Measurements from ENCODE around the gene ARMH3. TPM values are rescaled to one million over a fixed set of nuclear protein-coding genes. Genes with fewer than 3 reads are reported as not detected.

The ARMH3 gene
- total RNA-seq, 1 experiment from 2014 or later, result 30.6 TPM

GRCh38 chr10:101941871-101942270 is 114.1 kb downstream of the ARMH3 start:
- intact Hi-C loops (cut with micrococcal nuclease; ENCODE audit: unreplicated experiment), result no loop called here
- CTCF ChIA-PET, result no interaction called here

GRCh38 chr10:101940916-101941315 is 115.1 kb downstream of the ARMH3 start:
- Histone ChIP-seq H3K27me3 (ENCODE audit: control insufficient read depth, insufficient read depth, low read length) (no peaks in the 10 kb centered on the region), H3K4me3 (ENCODE audit: low read depth in 2 of 2, low read length in 2 of 2) (no peak overlapping the region), H3K27ac (ENCODE audit: low read length) (no peak overlapping the region), H3K36me3 (ENCODE audit: control insufficient read depth, insufficient read depth, low read length) (no peaks in the 10 kb centered on the region), H3K4me1 (ENCODE audit: control insufficient read depth, insufficient read depth, low read length) (no peaks in the 10 kb centered on the region), H3K9me3 (ENCODE audit: control insufficient read depth, insufficient read depth, low read depth, low read length) (no peaks in the 10 kb centered on the region)
- in situ Hi-C loops (cut with HindIII; ENCODE audit: low pct_unique_long_range_greater_than_20kb, low sequenced_read_pairs), result no loop called here
- ChIA-PET POLR2A (no interaction called here), CTCF (interaction anchor here (0.6 kb wide), 1 partner anchor 172 kb away, joined by 4 read pairs; no protein-coding TSS in a partner anchor)
- no peak for DNase-seq (ENCODE audit: low read depth, low spot score)
- BruUV-seq (replicated peaks), result no TSS peak
- intact Hi-C loops (cut with micrococcal nuclease; ENCODE audit: unreplicated experiment), result no loop called here
- ATAC-seq, result no peak
- no peak for TF ChIP-seq CTCF (IDR thresholded peaks at IDR 0.05)
- TF ChIP-seq POLR2AphosphoS5 (IDR thresholded peaks at IDR 0.05; ENCODE audit: low read depth, low read length), result no peak
- TF ChIP-seq SIN3A (IDR thresholded peaks at IDR 0.05; ENCODE audit: borderline replicate concordance, insufficient read depth, low read depth, low read length), result no peak
- TF ChIP-seq REST (IDR thresholded peaks at IDR 0.05; ENCODE audit: insufficient read depth in 1 of 2, low read depth in 2 of 2, low read length in 1 of 2), result no peak
- no peak for TF ChIP-seq TCF7L2 (IDR thresholded peaks at IDR 0.05; ENCODE audit: low read depth, low read length)

More at GRCh38 chr10:101941871-101942270, 114.1 kb downstream of the ARMH3 start:
- Histone ChIP-seq H3K9me3 (ENCODE audit: control insufficient read depth, insufficient read depth, low read depth, low read length) (no peaks in the 10 kb centered on the region), H3K27me3 (ENCODE audit: control insufficient read depth, insufficient read depth, low read length) (no peaks in the 10 kb centered on the region), H3K36me3 (ENCODE audit: control insufficient read depth, insufficient read depth, low read length) (no peaks in the 10 kb centered on the region), H3K27ac (ENCODE audit: low read length) (no peak overlapping the region), H3K4me1 (ENCODE audit: control insufficient read depth, insufficient read depth, low read length) (no peaks in the 10 kb centered on the region), H3K4me3 (ENCODE audit: low read depth in 2 of 2, low read length in 2 of 2) (no peak overlapping the region)
- DNase-seq (ENCODE audit: low read depth, low spot score) (no peak), ATAC-seq (no peak)
- POLR2A ChIA-PET, result interaction anchor here (0.7 kb wide), 1 partner anchor 173 kb away, joined by 3 read pairs; no protein-coding TSS in a partner anchor
- BruUV-seq (replicated peaks), result no TSS peak
- TF ChIP-seq SIN3A (IDR thresholded peaks at IDR 0.05; ENCODE audit: borderline replicate concordance, insufficient read depth, low read depth, low read length) (no peak), CTCF (IDR thresholded peaks at IDR 0.05) (no peak)
- in situ Hi-C loops (cut with HindIII; ENCODE audit: low pct_unique_long_range_greater_than_20kb, low sequenced_read_pairs), result no loop called here

Measured in Panc1 (cell line).